ENCODE results near the gene TNMD.
"Not testable (repeated sequence)": the region's sequence is repeated elsewhere in the genome, so short reads cannot be mapped to it uniquely, and the experiment has no call there.

TNMD gene

DNA sequence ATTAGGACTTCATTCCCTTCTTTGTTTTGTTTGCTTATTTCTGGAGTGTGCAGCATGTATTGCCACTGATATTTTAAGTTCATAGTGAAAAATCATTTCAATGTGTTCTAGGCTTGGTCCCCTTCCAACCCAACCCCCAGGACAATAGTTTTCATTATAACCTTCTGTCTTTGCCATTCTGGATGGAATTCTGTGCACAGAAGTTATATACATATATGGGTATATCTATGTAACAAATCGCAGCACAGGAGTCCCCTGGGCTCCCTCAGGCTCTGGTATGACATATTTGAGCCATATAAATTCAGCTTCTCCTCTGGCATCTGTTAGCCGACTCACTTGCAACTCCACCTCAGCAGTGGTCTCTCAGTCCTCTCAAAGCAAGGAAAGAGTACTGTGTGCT lies at the start of gene TNMD:
Gene TNMD (plus strand): TSS at position 326 of the 400 bp plus-strand sequence. CDS start 83 bp downstream, outside the sequence.
- DNase-seq: no peak

DNA sequence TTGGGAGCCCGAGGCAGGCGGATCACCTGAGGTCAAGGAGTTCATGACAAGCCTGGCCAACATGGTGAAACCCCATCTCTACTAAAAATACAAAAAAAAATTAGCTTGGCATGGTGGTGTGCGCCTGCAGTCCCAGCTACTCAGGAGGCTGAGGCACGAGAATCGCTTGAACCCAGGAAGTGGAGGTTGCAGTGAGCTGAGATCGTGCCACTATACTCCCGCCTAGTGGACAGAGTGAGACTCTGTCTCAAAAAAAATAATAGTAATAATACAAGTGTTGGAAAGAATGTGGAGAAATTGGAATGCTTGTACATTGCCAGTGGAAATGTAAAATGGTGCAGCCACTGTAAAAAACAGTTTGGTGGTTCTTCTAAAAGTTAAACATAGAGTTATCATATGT lies 19.2 kb upstream of the TNMD start:
- not testable (repeated sequence) for DNase-seq

DNA sequence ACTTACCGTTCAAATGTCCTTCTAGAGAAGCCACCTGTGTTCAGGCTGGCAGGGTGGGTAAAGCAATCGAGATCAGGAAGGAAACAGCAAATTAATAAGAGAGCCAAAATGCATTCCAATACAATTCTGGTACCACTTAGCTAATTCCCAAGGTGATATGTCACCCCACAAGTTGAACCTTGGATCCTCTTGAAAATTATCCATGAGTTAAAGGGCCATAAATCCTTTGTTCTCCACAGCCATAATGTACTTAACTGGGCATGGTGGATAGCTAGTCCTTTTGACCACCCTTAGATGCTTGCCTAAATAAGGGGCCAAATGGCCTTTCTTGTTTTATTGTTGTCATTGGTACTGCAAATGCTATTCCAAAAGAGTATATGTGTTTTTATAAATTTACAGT lies 2.0 kb downstream of the TNMD start:
- no peak for DNase-seq

DNA sequence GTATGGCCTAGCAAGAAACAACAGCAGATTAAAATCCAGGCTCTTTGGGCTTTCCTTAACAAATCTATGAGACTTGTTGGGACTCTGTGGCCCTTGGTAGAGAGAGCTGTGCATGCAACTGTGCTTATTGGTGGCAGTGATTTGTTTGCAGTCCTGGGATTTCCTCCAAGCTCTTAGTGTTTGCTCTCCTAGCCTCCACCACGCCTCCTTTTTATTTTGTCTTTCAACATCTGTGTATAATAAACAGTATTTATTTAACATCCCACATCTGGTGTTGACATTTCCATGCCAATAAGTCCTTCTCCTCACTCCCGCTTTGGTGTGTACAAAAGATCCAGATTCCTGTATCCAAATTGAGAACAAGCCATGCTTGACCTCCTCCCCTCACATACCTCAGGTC lies 3.1 kb downstream of the TNMD start:
- no peak for DNase-seq

DNA sequence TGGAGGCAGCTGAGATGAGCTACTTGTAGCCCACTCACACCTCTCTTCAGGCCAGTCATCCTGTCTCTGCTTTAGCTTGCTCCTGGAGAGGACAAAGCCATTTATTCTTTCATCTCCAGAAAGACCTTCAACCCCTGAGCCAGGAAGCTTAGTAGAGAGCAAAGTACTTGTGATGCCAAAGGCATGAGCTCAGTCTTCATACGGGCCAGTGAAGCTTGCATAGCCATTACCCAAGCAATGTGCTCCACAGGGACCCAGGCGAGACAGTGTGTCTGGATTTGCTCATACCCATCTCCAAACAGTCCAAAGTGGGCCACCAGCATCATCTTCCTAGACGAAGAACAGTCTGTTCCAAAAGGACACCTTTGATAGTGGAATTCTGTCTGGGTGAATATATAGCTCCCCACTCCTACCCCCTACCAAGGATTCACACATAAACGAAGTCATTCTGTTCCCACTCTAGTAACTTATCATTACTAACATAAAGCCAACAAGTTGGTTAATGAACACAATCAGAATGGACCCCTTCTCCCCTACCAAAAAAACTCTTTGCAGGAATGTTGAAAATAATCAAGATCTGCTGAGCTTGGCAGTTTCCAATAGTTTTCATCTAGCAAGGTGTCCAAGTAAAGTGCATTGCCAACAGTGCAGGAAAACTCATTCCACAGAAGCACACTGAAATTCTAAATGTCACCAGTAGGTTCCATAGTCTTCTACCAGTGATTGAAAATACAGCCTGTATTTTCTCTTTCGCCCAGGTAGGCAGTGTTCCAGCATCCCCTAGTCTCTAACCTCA lies 6.7 kb downstream of the TNMD start:
- no peak for DNase-seq

DNA sequence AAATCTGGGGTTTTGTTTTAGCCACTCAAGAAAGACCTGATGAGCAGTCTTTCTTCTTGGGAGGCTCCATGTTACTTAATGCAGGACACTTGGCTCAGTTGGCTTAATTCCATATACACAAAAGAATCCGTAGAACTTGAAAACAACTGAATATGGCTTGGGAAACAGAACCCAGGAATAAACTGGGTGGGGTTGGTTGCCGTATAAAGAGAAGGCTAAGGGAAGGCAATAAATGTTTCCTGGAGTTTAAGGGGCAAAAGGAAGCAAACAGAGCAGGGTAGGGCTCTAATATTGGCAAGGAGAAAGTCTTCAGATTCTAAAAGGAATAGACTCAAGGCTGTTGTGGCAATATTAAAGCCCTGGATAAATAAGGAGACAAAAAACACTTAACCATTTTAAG lies 8.4 kb downstream of the TNMD start:
- no peak for DNase-seq

DNA sequence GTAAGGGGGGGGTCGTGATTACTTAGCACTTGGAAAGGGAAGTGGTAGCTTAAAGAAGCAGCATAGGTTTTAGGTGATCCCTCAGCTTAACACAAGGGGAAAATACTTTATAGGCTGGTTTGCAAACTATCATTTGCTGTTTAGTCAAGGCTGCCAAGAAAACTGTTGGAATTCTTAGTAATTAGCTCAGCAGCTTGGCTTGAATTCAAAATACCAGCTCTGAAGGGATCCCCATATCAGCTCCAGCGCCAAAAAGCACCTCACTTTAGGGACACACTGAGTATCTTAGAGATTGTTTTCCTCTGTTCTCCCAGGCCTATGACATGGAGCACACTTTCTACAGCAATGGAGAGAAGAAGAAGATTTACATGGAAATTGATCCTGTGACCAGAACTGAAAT lies 8.8 kb downstream of the TNMD start:
- no peak for DNase-seq

DNA sequence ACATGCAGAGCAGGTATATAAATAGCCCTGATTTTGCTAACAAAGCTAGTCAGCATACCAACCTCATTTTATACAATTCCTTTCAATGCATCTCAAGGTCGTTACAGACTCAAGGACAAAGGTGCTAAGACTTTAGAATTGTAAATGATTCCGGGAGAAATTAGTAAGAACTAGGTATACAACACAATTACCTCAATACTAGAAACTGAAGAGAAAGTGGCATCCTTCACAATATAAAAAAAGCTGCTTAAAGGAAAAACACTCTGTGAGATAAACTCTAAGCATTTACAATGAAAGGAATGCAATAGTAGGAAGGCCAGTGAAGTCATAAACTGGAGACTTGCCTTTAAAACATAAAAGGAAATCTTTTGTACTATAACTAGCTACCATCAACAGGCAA lies 11.9 kb downstream of the TNMD start:
- no peak for DNase-seq

DNA sequence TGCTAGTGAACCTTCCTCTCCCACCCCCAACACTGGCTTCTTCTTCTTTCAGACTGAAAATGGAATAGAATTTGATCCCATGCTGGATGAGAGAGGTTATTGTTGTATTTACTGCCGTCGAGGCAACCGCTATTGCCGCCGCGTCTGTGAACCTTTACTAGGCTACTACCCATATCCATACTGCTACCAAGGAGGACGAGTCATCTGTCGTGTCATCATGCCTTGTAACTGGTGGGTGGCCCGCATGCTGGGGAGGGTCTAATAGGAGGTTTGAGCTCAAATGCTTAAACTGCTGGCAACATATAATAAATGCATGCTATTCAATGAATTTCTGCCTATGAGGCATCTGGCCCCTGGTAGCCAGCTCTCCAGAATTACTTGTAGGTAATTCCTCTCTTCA lies 14.7 kb downstream of the TNMD start:
- no peak for DNase-seq

DNA sequence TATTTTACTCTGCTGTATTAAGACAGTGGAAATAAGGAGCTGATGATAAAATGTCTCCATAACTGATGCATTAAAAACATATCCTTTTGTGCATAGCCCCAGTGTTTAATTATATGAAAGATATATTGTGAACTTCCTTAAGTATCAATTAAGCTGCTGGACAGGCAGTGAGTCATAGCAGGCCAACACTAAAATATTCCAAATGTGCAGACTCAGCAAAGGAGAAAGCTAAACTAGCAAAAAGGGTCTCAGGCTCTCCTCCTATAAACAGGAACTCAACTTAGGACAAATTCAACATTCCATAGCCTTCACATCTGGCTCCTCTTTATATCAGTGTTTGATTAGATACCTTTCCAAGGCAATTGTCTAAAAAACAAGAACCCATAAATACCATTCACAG lies 15.6 kb downstream of the TNMD start:
- DNase-seq: no peak

DNA sequence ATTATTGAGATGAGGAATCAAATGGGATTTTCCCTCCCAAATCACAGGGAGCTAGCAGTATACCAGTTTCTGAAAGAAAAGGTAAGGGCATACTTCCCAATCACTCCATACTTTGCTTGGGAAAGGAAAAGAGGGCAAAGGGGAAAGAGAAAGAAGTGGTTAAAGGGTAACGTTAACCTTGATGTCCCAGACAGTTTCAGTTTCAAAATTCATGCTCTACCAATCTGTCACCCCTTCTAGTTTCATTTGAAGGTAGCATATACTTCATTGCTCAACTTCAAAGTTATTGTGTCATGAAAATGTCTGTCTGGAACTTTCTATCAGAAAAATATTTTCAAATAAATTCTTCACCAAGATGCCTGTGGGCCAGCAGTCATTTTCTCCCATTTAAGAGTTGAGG lies 16.0 kb downstream of the TNMD start:
- no peak for DNase-seq

DNA sequence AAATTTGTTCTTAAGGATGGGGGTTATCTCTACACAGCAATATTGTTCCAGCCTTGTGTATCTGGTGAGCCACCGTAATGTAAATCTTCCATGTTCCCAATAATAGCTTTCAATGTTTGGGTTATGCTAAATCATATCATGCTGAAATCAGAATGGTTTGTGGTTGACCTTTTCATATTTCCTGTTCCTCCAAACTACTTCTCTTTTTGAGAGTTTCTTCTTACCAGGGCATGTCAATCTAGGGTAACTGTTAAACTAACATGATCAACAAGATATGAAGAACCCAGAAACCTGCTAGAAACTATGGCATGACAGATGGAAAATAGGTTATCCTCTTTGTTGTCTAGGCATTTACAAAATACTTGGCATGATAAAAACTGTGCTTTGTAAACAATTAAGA lies 22.0 kb downstream of the TNMD start:
- DNase-seq: no peak

DNA sequence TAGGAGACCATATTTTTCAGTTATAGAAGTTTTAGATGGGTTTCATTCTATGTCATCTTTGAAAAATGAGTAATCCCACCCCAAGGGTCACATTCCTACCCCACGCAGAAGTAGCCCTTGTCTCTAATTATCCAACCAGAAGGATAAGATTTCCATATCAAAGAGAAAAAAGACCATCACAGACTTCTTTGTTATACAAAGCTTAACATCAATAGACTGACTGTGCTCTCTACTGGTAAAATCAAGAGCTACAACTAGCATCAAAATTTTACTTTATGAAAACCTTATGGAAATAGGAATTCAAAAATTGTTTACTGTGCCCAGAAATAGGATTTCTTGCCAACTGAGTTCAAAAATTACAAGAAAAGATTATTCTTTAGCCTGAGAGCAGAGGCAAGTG lies 24.9 kb downstream of the TNMD start:
- no peak for DNase-seq

DNA sequence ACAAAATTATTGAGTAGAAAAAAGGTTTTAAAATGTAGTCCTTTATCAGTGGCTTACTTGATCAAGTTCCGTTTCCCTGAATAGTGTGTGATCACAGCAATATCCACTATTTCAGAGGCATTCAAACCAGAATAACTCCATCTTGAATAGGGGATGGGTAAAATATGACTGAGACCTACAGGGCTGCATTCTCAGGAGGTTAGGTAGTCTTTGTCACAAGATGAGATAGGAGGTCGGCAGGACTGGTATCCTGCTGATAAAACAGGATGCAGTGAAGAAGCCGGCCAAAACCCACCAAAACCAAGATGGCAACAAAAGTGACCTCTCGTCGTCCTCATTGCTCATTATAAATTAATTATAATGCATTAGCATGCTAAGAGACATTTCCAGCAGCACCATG lies 27.2 kb downstream of the TNMD start:
- DNase-seq: no peak

DNA sequence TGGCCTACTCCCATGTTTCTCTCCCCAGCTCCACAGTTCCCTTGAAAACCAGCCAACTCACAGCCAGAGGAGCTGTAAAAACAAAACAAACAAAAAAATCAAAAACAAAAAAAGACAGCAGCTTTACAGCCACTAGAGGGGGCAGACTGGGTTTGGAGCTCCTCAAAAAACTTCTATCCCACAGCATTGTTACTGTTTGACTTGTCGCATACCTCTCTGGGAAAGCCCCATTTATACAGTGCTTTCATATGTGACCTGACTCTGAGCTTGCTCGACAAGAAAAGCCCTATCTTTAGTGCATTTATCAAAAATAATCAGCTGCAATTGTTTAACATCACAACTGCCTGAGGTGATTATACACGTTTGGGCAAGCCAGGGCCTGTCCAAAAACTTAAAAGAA lies 30.3 kb downstream of the TNMD start:
- peak; percentile 62 for DNase-seq

DNA sequence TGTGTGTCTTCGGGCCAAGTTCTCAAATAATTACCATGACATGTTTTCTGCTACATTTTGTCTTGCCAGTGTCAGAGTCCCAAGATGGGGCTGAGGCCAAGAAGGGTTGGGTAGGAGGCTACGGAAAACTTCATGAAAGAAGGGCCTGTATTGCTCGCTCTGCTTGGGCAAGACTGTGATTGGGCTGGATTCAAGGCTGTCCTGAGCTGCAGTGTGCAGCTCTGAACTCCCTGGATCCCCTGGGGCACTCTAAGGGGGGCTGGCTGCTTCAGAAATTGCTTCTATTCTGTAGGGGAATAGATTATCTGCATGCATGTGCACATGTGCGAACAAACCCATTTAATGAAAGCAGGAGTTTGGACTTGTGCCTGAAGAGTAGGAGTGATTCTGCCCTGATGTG lies 38.3 kb downstream of the TNMD start:
- DNase-seq: no peak

DNA sequence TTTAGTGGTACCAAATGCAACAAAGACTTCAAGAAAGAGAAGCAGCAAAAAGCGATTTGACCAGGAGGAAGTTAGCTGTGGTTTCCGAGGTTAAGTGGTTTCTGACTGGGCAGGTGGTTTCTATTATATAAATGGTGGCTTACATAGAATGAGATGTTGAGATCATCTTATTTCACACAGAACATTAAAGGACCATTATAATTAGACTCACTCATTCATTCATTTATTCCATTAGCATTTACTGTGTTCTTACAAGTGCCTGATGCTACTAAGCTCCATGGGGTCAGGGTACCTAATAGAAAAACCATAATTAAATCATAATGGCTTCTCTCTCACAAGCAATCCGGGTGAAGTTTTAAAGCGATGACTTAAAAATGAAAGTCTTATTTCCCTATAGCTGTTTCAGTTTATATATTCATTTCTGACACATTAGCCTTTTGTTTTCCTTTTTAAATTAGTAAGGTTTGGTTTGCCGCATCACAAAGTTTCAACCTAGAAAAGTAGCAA lies 41.3 kb downstream of the TNMD start:
- no peak for DNase-seq

DNA sequence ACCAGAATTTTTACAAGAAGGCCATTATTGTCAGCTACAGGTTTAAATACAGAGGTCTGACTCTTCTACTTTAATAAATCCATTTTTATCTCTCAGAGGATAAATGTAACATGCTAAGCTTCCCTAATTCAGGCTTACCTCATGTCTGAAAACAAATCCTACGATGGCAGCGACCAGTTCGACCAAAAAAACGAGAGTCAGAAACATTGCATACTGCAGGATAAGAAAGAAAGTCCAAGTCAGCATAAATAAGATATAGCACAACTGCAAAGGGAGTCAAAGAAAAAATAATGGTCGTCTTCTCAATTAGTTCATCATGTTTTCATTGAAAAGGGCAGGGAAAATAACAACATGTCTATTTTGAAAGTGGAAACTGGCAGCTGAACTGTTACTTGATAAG lies 50.3 kb downstream of the TNMD start:
- DNase-seq: no peak

DNA sequence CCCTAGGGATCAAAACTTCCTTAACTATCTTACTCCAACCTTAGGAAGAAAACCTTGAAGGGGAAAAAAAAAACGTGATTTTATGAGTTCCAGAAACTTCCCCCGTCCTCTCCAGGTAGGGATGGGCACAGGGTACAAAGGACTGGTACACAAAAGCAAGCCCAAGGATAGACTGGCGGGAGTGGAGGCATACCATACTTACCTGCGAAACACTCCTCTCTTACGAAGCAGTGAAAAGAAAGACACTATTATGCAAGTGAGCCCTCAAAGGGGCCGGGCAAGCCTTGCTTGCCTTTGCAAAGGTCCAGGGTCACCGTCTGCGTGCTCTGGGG lies 51.2 kb downstream of the TNMD start:
- DNase-seq: no peak

DNA sequence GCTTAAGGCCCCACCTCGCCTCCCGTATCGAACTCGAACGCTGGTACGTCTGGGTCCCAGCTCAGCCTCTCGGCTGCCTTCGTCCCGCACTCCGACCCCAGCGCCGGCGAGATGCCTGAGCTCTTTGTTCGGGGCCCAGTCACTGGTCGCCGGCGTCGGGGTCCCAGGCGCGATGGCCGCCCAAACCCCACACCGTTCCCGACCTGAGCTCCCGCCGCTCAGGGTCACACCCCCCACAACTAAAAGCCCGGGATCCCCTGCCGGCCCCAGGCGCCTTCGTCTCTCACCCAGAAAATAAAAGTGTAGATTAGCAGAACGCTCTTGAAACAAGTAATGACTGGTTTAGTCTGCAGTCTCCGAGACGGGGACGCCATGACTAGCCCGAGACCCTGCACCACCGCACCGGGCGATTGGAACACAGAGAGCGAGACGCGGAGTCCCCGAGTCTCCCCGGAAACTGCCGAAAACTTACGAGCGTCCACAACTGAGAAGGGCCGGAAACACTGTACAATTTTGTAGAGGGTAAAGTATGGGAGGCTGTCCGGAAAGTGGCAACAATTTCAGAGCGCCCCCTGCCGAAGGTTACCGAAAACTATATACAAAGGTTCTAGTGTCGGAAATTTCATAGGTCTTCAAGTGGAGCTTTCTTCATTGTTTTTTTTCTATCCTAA lies 51.7 kb downstream of the TNMD start, which contains the start of gene TSPAN6:
Gene TSPAN6 (minus strand): TSS at position 486 of the 671 bp plus-strand sequence. CDS start 112 bp downstream, at position 374.
- peak; percentile 89 for DNase-seq

DNA sequence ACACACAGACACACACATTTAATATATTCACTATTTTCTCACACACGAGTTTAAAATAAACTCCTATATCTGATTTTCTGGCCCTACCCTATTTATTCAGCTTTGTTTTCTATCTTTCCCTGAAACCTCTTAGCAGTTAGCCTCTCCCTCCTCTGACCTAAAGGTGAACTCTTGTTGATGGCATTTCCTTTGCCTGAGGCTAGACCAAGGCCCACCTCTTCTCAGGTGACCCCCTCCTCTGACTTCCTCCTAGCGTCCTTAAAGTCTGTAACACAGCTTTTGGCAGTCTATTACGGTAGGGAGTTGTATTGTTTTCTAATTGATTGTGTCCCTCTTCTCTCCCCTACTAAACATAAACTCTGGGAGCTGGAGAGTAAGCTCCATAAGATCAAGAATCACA lies 57.6 kb downstream of the TNMD start:
- no peak for DNase-seq

DNA sequence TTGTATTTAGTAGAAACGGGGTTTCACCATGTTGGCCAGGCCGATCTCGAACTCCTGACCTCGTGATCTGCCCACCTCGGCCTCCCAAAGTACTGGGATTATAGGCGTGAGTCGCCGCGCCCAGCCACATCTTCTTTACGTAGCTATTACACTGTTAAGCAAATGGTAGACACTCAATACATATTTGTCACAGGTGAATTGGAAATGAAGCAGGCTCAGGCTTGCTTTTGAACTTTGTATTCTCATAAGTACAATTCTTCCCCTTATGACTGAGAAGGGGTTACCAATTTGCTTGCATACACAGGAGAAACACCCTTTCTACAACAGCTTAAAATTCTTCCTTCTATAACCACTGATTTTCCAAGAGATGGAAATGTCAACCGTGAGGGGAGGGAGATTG lies 58.5 kb downstream of the TNMD start:
- no peak for DNase-seq

DNA sequence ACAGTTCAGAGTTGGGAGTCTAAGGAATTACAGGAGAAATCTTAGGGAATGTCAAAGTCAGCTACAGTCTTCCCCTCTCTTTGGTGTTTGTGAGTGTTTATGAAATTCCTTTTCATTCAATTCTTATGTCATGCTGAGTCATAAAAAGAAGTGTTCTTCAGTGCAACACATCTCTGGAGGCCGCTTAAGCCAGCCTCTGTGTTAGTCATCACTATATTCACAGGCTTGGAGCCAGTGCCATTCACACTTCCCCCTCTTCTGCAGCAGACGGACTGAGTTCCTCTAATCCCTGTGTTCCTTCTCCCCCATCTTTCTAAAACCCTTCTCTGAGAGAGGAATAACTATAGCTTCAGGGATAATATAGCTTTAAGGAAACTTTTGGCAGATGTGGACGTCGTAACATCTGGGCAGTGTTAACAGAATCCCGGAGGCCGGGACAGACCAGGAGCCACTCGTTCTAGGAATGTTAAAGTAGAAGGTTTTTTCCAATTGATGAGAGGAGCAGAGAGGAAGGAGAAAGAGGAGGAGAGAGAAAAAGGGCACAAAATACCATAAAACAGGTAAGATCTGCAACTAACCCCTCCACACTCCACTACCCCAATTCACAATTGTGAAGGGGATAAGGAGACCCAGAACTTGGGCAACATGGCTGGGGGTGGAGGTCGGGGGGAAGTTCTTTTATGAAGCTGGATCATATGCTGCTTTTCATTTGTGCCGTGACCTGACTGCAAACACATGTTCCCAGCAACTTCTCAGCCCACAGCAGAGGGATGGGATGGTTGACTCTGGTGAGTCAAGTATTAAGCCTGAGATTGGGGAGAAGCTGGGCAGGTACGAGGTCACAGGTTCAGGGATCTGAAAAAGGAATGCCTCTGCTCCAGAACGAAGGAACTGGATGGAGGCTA lies 59.5 kb downstream of the TNMD start, which contains the start of gene SRPX2:
Gene SRPX2 (plus strand): TSS at position 244 of the 905 bp plus-strand sequence. CDS start 2,124 bp downstream, outside the sequence.
- peak; percentile 84 for DNase-seq
